ENCODE measurements around the gene DYNC1H1. TPM values are rescaled to one million over a fixed set of nuclear protein-coding genes. Genes with fewer than 3 reads are reported as not detected.
"Not testable (repeated sequence)": the region's sequence is repeated elsewhere in the genome, so short reads cannot be mapped to it uniquely, and the experiment has no call there.

Gene DYNC1H1
- total and polyA plus RNA-seq, 2 donors: 195 to 377 TPM

DNA sequence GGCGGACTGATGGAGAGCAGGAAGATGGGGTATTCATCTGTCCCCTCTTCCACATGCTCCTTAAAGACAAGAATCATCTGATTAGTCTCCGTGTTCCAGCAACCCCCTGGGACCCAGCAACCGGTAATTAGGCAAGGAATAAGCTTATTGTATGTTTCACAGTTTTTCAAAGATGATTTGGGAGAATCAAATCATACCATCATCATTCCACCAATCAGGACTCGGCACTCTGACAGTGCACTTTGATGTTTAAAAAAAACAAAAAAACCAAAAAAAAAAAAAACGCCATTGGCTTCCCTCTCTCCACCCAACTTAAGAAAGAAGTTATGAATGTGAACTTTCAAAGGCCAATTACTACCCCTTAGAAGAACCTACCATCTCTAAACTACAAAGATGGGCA is 1.3 kb upstream of the DYNC1H1 start:
- no peaks in the 10 kb centered on the region for H3K36me3 ChIP-seq (ENCODE audit: insufficient read depth)
- no peaks in the 10 kb centered on the region for H3K4me1 ChIP-seq (ENCODE audit: insufficient read depth)
- no peak overlapping the region for H3K27ac ChIP-seq (ENCODE audit: low read depth)
- 84% methylated on average over 5 of the region's 5 CpGs for WGBS
- H3K4me3 ChIP-seq (ENCODE audit: low read depth, low read length): no peak overlapping the region
- no peak for DNase-seq (ENCODE audit: extremely low spot score)

DNA sequence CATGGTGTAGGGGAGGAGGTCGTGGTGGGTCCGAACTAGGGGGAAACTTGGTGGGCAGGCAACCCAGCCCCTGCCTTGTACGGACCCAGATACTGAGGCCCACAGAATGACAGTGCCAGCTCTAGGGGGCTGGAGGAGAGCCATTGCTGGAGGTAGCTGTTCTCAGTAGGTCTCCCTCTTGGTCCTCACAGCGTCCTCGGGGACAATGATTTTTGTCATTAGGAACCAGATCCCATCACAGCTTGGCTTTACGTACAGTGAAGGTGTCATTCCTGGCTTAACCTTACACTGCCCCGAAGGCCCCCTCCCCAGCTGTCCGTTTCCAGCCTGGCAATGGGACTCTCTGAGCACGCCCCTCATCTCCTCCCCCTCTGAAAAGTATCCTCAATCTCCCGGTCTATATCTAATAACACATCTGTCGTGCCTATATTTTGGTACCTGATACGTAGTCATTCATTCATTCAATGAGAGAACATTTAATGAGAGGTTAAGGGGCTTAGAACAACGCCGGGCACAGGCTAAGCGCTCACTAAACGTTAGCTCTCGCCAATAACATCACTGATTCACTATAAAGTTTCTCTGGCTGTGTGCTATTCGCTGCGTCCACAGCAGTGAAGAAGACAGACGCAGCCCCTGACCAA is 597 bp upstream of the DYNC1H1 start:
- WGBS: 41% methylated on average over 20 of the region's 20 CpGs
- Histone ChIP-seq H3K4me1 (ENCODE audit: insufficient read depth) (no peaks in the 10 kb centered on the region), H3K36me3 (ENCODE audit: insufficient read depth) (no peaks in the 10 kb centered on the region), H3K27ac (ENCODE audit: low read depth) (no peak overlapping the region), H3K4me3 (ENCODE audit: low read depth, low read length) (no peak overlapping the region)
- DNase-seq (ENCODE audit: extremely low spot score): no peak

DNA sequence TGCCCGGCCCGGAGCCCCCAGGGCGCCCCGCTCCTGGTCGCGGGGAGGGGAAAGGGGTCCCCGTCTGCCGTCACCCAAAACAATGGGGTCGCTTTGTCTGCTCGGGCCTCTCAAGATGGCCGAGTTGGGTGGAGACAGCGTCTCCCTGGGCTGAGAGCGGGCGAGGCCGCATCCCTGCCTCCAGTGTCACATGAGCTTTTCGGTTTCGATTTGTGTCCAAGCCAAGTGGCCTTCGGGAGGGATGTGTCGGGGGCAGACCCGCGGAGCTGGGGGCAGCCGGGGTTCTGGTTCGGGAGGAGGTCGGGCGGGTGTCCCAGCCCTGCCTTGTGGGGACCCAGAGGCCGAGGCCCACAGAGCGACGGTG is 790 bp downstream of the DYNC1H1 start:
- no peaks in the 10 kb centered on the region for H3K36me3 ChIP-seq (ENCODE audit: insufficient read depth)
- H3K4me3 ChIP-seq (ENCODE audit: low read depth, low read length): peak overlapping the region; percentile 87
- DNase-seq (ENCODE audit: extremely low spot score): no peak
- H3K4me1 ChIP-seq (ENCODE audit: insufficient read depth): no peaks in the 10 kb centered on the region
- H3K27ac ChIP-seq (ENCODE audit: low read depth): peak overlapping the region; percentile 83
- under 1% methylated on average over 28 of the region's 28 CpGs for WGBS

DNA sequence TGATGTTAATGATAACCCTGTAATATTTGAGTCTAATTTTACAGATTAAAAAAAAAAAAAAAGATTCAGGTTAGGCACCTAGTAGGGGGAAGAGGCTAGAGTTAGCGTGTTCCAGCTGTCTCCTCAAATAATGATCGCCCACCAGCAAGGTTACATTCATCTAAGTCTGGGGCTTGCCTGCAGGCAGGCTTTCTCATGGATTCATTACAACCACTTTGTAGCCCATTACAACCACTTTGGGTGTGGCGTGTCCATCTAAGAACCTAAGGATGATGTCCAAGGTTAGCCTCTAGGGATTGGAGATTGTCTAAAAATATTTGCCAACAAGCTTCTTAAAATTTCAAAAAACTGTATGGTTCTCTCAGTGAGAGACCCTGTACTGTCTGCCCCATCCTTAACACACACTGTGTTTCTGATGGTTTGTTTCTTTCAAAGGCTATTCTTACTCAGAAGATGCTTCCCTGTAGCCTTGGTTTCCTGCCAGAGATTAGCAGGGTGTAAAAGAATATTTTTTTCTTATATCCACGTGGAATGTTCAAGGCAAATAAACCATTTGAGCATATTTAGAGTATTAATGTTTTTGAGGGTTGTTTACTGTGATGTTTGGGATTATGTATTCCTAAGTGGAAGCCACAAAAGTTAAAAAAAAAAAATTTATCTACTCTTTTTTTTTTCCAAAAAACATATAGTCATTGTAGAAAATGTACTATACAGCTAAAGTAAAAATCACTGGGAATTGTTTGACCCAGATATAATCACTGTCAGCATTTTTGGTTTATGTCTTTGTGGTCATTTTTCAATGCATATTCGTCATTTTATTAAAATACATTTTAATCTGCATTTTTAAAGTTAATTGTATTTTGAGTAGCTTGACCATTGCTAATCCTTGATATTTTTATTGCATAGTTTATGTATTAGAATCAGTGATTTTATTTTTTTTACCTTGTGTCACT is 1.7 kb downstream of the DYNC1H1 start:
- Histone ChIP-seq H3K4me3 (ENCODE audit: low read depth, low read length) (peak overlapping the region; percentile 87), H3K27ac (ENCODE audit: low read depth) (no peak overlapping the region), H3K4me1 (ENCODE audit: insufficient read depth) (no peaks in the 10 kb centered on the region), H3K36me3 (ENCODE audit: insufficient read depth) (no peaks in the 10 kb centered on the region)
- 32% methylated on average over 5 of the region's 5 CpGs for WGBS
- DNase-seq (ENCODE audit: extremely low spot score): no peak

DNA sequence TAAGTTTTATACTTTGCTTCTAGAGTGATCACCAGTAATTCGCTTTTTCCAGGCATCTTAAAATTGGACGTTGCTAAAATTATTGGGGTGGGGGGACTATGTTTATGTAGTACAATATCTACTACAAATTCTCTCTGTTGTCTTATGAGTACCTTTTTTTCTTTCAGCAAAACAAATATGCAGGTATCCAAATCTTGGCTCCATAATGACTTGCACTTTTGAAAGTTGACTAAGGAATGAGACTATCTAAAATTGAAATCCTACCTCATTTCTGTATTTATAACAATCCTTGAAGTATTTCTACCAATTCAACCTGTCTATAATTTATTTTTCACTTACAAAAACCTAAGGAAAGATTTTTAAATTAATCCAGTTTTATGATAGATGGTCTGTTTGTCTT is 2.4 kb downstream of the DYNC1H1 start:
- no peak overlapping the region for H3K27ac ChIP-seq (ENCODE audit: low read depth)

DNA sequence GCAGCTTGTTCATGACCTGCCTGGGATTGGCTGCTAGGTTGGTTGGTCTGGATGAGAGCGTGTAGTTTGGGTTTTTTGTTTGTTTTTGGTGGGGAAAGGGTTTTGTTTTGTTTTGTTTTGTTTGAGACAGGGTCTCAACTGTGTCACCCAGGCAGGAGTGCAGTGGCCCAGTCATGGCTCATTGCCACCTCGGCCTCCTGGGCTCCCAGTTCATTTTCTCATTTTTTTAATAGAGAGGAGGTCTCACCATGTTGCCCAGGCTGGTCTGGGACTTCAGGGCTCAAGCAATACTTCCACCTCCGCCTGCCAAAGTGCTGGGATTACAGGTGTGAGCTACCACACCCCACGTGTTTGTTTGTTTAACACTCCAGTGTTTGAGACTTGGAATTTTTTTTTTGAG is 3.8 kb downstream of the DYNC1H1 start:
- H3K27ac ChIP-seq (ENCODE audit: low read depth): no peak overlapping the region
- no peak overlapping the region for H3K4me3 ChIP-seq (ENCODE audit: low read depth, low read length)
- no peak for DNase-seq (ENCODE audit: extremely low spot score)
- no peaks in the 10 kb centered on the region for H3K4me1 ChIP-seq (ENCODE audit: insufficient read depth)
- H3K36me3 ChIP-seq (ENCODE audit: insufficient read depth): no peaks in the 10 kb centered on the region
- 86% methylated on average over 4 of the region's 4 CpGs for WGBS

More for the DNA sequence above, 2.4 kb downstream of the DYNC1H1 start:
- Histone ChIP-seq H3K4me3 (ENCODE audit: low read depth, low read length) (no peak overlapping the region), H3K36me3 (ENCODE audit: insufficient read depth) (no peaks in the 10 kb centered on the region), H3K4me1 (ENCODE audit: insufficient read depth) (no peaks in the 10 kb centered on the region)
- WGBS: 66% methylated on average over 2 of the region's 2 CpGs
- no peak for DNase-seq (ENCODE audit: extremely low spot score)

DNA sequence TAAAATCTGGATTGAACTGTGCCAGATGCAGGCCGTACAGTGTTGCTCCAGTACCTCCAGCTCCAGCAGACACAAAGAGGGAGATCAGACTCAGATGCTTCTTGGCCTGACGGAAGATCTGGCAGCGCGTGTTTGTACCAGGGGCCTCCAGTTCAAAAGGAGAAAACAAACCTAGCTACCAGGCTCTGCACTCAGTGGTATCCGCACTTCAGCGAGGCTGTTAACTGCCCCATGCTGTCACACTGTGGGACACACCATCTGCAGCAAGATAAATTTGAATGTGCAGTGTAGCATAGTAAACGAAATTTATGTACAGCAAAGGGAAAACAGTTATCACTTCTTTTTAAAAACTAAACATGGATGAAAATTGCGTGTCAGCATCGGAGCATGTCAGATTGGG is 5.1 kb downstream of the DYNC1H1 start:
- H3K36me3 ChIP-seq (ENCODE audit: insufficient read depth): no peaks in the 10 kb centered on the region
- no peak for DNase-seq (ENCODE audit: extremely low spot score)
- no peak overlapping the region for H3K4me3 ChIP-seq (ENCODE audit: low read depth, low read length)
- WGBS: 86% methylated on average over 9 of the region's 9 CpGs
- no peaks in the 10 kb centered on the region for H3K4me1 ChIP-seq (ENCODE audit: insufficient read depth)
- H3K27ac ChIP-seq (ENCODE audit: low read depth): no peak overlapping the region

DNA sequence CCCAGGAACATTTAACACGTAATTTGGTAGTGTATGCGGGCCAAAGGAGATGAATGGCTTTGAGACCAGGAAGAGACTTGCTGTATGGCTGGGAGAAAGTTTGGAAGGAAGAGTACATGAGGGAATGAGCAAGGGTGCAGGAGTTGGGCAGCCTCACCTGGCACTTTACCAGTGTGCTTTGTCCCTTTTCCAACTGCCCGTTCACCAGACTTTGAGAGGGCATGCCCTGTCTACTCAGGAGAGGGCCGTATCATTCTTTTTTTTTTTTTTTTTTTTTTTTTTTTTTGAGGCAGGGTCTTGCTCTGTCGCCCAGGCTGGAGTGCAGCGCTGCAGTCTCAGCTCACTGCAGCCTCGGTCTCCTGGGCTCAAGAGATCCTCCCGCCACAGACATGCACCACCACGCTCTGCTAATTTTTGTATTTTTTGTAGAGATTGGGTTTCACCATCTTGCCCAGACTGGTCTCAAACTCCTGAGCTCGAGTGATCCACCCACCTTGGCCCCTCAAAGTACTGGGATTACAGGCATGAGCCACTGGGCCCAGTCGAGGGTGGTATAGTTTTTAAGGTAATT is 6.5 kb downstream of the DYNC1H1 start:
- Histone ChIP-seq H3K27ac (ENCODE audit: low read depth) (no peak overlapping the region), H3K36me3 (ENCODE audit: insufficient read depth) (no peaks in the 10 kb centered on the region), H3K4me3 (ENCODE audit: low read depth, low read length) (no peak overlapping the region), H3K4me1 (ENCODE audit: insufficient read depth) (no peaks in the 10 kb centered on the region)
- DNase-seq (ENCODE audit: extremely low spot score): no peak
- 87% methylated on average over 11 of the region's 11 CpGs for WGBS

DNA sequence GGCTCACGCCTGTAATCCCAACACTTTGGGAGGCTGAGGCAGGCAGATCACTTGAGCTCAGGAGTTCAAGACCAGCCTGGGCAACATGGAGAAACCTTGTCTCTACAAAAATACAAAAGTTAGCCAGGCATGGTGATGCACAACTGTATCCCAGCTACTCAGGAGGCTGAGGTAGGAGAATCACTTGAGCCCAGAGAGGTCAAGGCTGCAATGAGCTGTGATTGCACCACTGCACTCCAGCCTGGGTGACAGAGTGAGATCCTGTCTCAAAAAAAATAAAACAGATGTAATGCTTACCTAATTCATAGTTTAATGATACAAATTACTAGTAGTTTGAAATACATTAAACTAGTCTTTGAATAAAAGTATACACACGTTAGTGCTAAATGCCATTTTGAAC is 7.1 kb downstream of the DYNC1H1 start:
- not testable (repeated sequence) for H3K27ac ChIP-seq (ENCODE audit: low read depth); H3K4me1 ChIP-seq (ENCODE audit: insufficient read depth); H3K4me3 ChIP-seq (ENCODE audit: low read depth, low read length); H3K36me3 ChIP-seq (ENCODE audit: insufficient read depth); DNase-seq (ENCODE audit: extremely low spot score)
- WGBS: 81% methylated on average over 2 of the region's 2 CpGs

DNA sequence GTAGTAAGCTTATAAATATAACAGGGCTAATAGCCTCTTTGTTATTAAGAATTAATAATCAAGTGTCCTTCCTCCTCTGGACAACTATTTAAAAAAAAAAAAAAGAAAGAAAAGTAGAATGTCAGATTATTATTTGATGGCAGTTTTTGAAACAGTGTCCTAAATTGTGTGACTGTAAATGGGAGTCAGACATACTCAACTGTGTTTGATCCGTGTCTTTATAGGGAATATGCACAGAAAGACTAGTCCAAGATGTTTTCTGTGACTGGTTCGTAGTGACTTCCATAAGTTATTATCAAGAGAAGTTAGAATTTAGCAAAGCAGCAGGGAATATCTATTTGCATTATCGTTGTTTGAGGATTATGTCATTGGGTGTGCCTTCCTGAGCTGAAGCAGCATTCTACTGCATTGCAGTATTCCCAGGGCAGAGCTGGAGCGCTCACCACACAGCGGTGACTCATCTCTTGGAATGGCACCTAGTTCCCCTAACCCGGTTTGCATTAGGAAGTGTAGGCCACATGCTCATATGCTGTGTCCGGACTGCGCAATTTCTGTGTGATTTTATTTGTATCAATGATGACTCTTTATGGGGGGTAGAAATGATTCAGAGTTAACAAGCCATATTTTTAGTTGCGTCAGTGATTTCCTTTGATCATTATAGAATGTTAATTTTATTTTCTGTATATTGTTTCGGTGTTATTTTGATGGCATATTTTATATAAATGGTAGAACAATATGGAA is 7.9 kb downstream of the DYNC1H1 start:
- Histone ChIP-seq H3K4me3 (ENCODE audit: low read depth, low read length) (no peak overlapping the region), H3K27ac (ENCODE audit: low read depth) (peak overlapping the region; percentile 50), H3K36me3 (ENCODE audit: insufficient read depth) (no peaks in the 10 kb centered on the region), H3K4me1 (ENCODE audit: insufficient read depth) (no peaks in the 10 kb centered on the region)
- 20% methylated on average over 10 of the region's 10 CpGs for WGBS
- no peak for DNase-seq (ENCODE audit: extremely low spot score)

DNA sequence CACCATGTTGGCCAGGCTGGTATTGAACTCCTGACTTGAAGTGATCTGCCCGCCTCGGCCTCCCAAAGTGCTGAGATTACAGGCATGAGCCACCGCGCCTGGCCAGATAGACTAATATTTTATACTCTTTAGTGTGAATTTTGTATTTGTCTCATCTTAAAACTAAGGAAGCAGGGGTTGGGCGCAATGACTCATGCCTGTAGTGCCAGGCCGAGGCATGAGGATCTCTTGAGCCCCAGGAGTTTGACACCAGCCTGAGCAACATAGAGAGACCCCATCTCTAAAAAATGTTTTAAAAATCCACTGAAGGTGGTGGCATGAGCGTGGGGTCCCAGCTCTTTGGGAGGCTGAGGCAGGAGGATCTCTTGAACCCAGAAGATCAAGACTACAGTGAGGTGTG is 9.0 kb downstream of the DYNC1H1 start:
- H3K4me3 ChIP-seq (ENCODE audit: low read depth, low read length): no peak overlapping the region
- 92% methylated on average over 7 of the region's 7 CpGs for WGBS
- no peak overlapping the region for H3K27ac ChIP-seq (ENCODE audit: low read depth)
- H3K4me1 ChIP-seq (ENCODE audit: insufficient read depth): no peaks in the 10 kb centered on the region
- no peaks in the 10 kb centered on the region for H3K36me3 ChIP-seq (ENCODE audit: insufficient read depth)
- DNase-seq (ENCODE audit: extremely low spot score): no peak

DNA sequence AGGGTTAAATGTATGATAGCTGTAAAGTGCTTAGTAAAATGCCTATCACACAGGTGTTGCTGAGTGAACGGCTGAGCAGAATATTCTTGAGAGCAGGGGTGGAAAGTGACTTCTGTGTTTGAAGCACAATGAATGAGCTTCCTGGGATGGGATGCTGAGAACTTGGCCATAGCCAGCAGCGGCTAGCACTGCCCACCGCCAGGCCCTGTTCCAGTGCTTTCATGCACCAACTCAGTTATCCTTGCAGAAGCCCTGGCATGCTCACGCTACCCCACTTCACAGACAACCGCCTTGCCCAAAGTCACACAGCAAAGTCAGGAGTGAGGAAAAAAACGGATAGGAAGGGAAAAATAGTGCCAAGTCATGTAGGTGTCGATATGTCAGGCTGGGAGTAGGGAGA is 10.9 kb downstream of the DYNC1H1 start:
- H3K36me3 ChIP-seq (ENCODE audit: insufficient read depth): peaks cover 5% of the 10 kb centered on the region
- 89% methylated on average over 7 of the region's 7 CpGs for WGBS
- H3K4me3 ChIP-seq (ENCODE audit: low read depth, low read length): no peak overlapping the region
- H3K4me1 ChIP-seq (ENCODE audit: insufficient read depth): no peaks in the 10 kb centered on the region
- DNase-seq (ENCODE audit: extremely low spot score): no peak
- no peak overlapping the region for H3K27ac ChIP-seq (ENCODE audit: low read depth)

DNA sequence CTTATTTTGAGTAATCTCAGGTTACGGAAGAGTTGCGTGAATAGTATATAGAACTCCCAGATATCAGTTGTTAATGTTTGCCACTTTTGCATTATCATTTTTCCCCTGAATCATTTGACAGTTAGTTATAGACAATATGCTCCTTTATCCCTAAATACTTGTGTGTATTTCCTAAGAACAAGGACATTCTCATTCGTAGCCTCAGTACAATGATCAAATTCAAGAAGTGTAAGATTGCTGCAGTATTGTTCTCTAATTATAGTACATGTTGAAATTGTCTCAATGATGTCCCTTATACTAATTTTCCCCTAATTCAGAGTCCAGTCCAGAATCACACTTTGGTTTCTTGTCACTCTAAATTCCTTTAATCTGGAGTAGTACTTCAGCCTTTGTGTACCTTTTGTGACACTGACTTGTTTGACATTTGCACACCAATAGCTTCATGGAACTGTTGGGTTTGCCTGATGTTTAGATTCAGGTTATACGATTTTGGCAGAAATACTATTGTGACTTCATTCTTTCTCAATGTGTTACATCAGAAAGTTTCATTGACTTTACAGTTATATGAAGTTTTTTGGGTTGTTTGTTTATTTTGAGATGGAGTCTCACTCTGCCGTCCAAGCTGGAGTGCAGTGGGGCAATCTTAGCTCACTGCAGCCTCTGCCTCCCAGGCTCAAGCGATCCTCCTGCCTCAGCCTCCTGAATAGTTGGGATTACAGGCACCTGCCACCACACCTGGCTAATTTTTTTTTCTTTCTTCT is 13.1 kb downstream of the DYNC1H1 start:
- H3K4me1 ChIP-seq (ENCODE audit: insufficient read depth): no peaks in the 10 kb centered on the region
- H3K36me3 ChIP-seq (ENCODE audit: insufficient read depth): peaks cover 5% of the 10 kb centered on the region
- no peak overlapping the region for H3K27ac ChIP-seq (ENCODE audit: low read depth)
- DNase-seq (ENCODE audit: extremely low spot score): no peak
- 72% methylated on average over 6 of the region's 6 CpGs for WGBS
- H3K4me3 ChIP-seq (ENCODE audit: low read depth, low read length): no peak overlapping the region
